CD4-positive, alpha-beta T cell treated with Interleukin-17A for 4 hours (primary cell): ENCODE results near the gene EXOC5.

Experiments
- DNase-seq: peaks from one replicate; pipeline ENCODE4 v3.0.0-alpha.2; 2020; ENCODE audit warnings: mixed read lengths

EXOC5 gene

GRCh38 chr14:57153286-57153685 is 115.4 kb downstream of the EXOC5 start:
- DNase-seq: no peak
